HG02840 (cell line): Measurements from ENCODE around the gene XRCC5.

ENCODE experiments used
- ATAC-seq: cut with Tn5 transposase; IDR thresholded peaks from one replicate; pipeline ENCODE4 v1.9.1; 2021; ENCODE audit warnings: mild to moderate bottlenecking, moderate library complexity, moderate number of reproducible peaks; ENCODE audit not compliant: unreplicated experiment, low FRiP score

Gene XRCC5

GRCh38 chr2:216083464-216084281 lies 25.5 kb upstream of the XRCC5 start:
- no peak for ATAC-seq

GRCh38 chr2:216084547-216084946 lies 24.6 kb upstream of the XRCC5 start:
- ATAC-seq, result no peak

- ATAC-seq, result no peak
Observed at GRCh38 chr2:216086207-216086893, 22.8 kb upstream of the XRCC5 start.

- ATAC-seq, result no peak
Observed at GRCh38 chr2:216090369-216090786, 18.8 kb upstream of the XRCC5 start.

- no peak for ATAC-seq
Observed at GRCh38 chr2:216092646-216093045, 16.5 kb upstream of the XRCC5 start.

GRCh38 chr2:216094701-216095100 lies 14.4 kb upstream of the XRCC5 start:
- no peak for ATAC-seq

GRCh38 chr2:216098421-216099334 lies 10.5 kb upstream of the XRCC5 start:
- no peak for ATAC-seq

- ATAC-seq, result no peak
Observed at GRCh38 chr2:216101109-216101508, 8.0 kb upstream of the XRCC5 start.

- ATAC-seq, result no peak
Observed at GRCh38 chr2:216103213-216103612, 5.9 kb upstream of the XRCC5 start.

GRCh38 chr2:216104691-216105090 lies 4.5 kb upstream of the XRCC5 start:
- no peak for ATAC-seq

- ATAC-seq, result no peak
Observed at GRCh38 chr2:216107320-216107719, 1.8 kb upstream of the XRCC5 start.

- ATAC-seq, result no peak
Observed at GRCh38 chr2:216107760-216108159, 1.4 kb upstream of the XRCC5 start.

- no peak for ATAC-seq
Observed at GRCh38 chr2:216108310-216108966, 710 bp upstream of the XRCC5 start.

- no peak for ATAC-seq
Observed at GRCh38 chr2:216109962-216110614, 940 bp downstream of the XRCC5 start.

GRCh38 chr2:216110620-216111019 lies 1.5 kb downstream of the XRCC5 start:
- ATAC-seq, result no peak

- no peak for ATAC-seq
Observed at GRCh38 chr2:216111122-216111521, 2.0 kb downstream of the XRCC5 start.

- ATAC-seq, result no peak
Observed at GRCh38 chr2:216112926-216113325, 3.8 kb downstream of the XRCC5 start.

- ATAC-seq, result peak; percentile 56
Observed at GRCh38 chr2:216113572-216113971, 4.4 kb downstream of the XRCC5 start.

- ATAC-seq, result no peak
Observed at GRCh38 chr2:216114382-216114713, 5.2 kb downstream of the XRCC5 start.
